GM18861 (cell line): ENCODE results near the gene MMRN2.
"Not testable (repeated sequence)": the region's sequence is repeated elsewhere in the genome, so short reads cannot be mapped to it uniquely, and the experiment has no call there.

ENCODE experiments used
- ATAC-seq: cut with Tn5 transposase; IDR thresholded peaks from one replicate; pipeline ENCODE4 v1.9.1; 2021; ENCODE audit not compliant: unreplicated experiment

Gene MMRN2

GRCh38 chr10:86941426-86941825, 16.0 kb downstream of the MMRN2 start:
- ATAC-seq, result no peak

GRCh38 chr10:86940677-86941076, 16.7 kb downstream of the MMRN2 start:
- ATAC-seq, result no peak

GRCh38 chr10:86940076-86940475, 17.3 kb downstream of the MMRN2 start:
- ATAC-seq, result not testable (repeated sequence)

- no peak for ATAC-seq
These were observed 19.2 kb downstream of the MMRN2 start for GRCh38 chr10:86938260-86938659.

GRCh38 chr10:86937502-86938154, 19.8 kb downstream of the MMRN2 start:
- no peak for ATAC-seq

GRCh38 chr10:86936661-86937501, 20.5 kb downstream of the MMRN2 start:
- ATAC-seq, result no peak

GRCh38 chr10:86934162-86934711, 23.2 kb downstream of the MMRN2 start:
- ATAC-seq, result not testable (repeated sequence)

GRCh38 chr10:86932674-86933073, 24.7 kb downstream of the MMRN2 start:
- ATAC-seq, result no peak

- no peak for ATAC-seq
These were observed 25.5 kb downstream of the MMRN2 start for GRCh38 chr10:86931872-86932271.

- ATAC-seq, result no peak
These were observed 27.7 kb downstream of the MMRN2 start for GRCh38 chr10:86929468-86930380.

GRCh38 chr10:86922553-86922961, 34.9 kb downstream of the MMRN2 start:
- no peak for ATAC-seq

- no peak for ATAC-seq
These were observed 39.4 kb downstream of the MMRN2 start for GRCh38 chr10:86918022-86918471.

- no peak for ATAC-seq
These were observed 42.7 kb downstream of the MMRN2 start for GRCh38 chr10:86914734-86915133.

- no peak for ATAC-seq
These were observed 52.0 kb downstream of the MMRN2 start for GRCh38 chr10:86905429-86905828.

- no peak for ATAC-seq
These were observed 52.8 kb downstream of the MMRN2 start for GRCh38 chr10:86904600-86904999.

- ATAC-seq, result no peak
These were observed 56.5 kb downstream of the MMRN2 start for GRCh38 chr10:86900955-86901354.

- no peak for ATAC-seq
These were observed 57.6 kb downstream of the MMRN2 start for GRCh38 chr10:86899670-86900276.

GRCh38 chr10:86899132-86899531, 58.3 kb downstream of the MMRN2 start:
- no peak for ATAC-seq

- no peak for ATAC-seq
These were observed 58.9 kb downstream of the MMRN2 start for GRCh38 chr10:86898511-86898910.

GRCh38 chr10:86889997-86890396, 67.4 kb downstream of the MMRN2 start:
- ATAC-seq, result no peak
